ENCODE data around the gene GABPB1.

GABPB1 gene

GRCh38 chr15:50344006-50344464 is 11.0 kb downstream of the GABPB1 start:
- no peak overlapping the region for H2AFZ ChIP-seq (ENCODE audit: low read length)
- no peak for DNase-seq
- H3K79me2 ChIP-seq (ENCODE audit: low read length), result peaks cover 83% of the 10 kb centered on the region
- H3F3A ChIP-seq (ENCODE audit: insufficient read depth, low read length), result no peaks in the 10 kb centered on the region
- no peaks in the 10 kb centered on the region for H3K9me2 ChIP-seq (replicated peaks; ENCODE audit: insufficient read depth, low read length)
- no peaks in the 10 kb centered on the region for H3K9me3 ChIP-seq (replicated peaks; ENCODE audit: insufficient read depth, low read length)
- no peak overlapping the region for H3K4me2 ChIP-seq (ENCODE audit: low read depth, low read length)
- no peak overlapping the region for H3K27ac ChIP-seq (ENCODE audit: low read length)
- H3K9ac ChIP-seq (ENCODE audit: low read length), result no peak overlapping the region
- H3K27me3 ChIP-seq (replicated peaks; ENCODE audit: insufficient read depth, low read length), result no peaks in the 10 kb centered on the region
- no peaks in the 10 kb centered on the region; the same call in 1 of the 2 replicates for H3K36me3 ChIP-seq (replicated peaks; ENCODE audit: insufficient read depth, low read length)
- H4K20me1 ChIP-seq (ENCODE audit: insufficient read depth, low read length), result no peaks in the 10 kb centered on the region
- TF ChIP-seq CTCF (IDR thresholded peaks at IDR 0.05; ENCODE audit: low read length), result no peak
- TF ChIP-seq EZH2phosphoT487 (IDR thresholded peaks at IDR 0.05; ENCODE audit: low read length), result no peak
- TF ChIP-seq EZH2 (optimal IDR thresholded peaks at IDR 0.05; ENCODE audit: low read depth, low read length), result no peak
- H3K4me3 ChIP-seq (ENCODE audit: low read length), result no peak overlapping the region
- no peaks in the 10 kb centered on the region for H3K4me1 ChIP-seq (ENCODE audit: low read length)

GRCh38 chr15:50341616-50342136 is 13.3 kb downstream of the GABPB1 start:
- TF ChIP-seq EZH2 (optimal IDR thresholded peaks at IDR 0.05; ENCODE audit: low read depth, low read length) (no peak), EZH2phosphoT487 (IDR thresholded peaks at IDR 0.05; ENCODE audit: low read length) (no peak), CTCF (IDR thresholded peaks at IDR 0.05; ENCODE audit: low read length) (no peak)
- Histone ChIP-seq H3K79me2 (ENCODE audit: low read length) (peaks cover 75% of the 10 kb centered on the region), H3K9me3 (replicated peaks; ENCODE audit: insufficient read depth, low read length) (no peaks in the 10 kb centered on the region), H3K4me2 (ENCODE audit: low read depth, low read length) (no peak overlapping the region), H4K20me1 (ENCODE audit: insufficient read depth, low read length) (no peaks in the 10 kb centered on the region), H3K27ac (ENCODE audit: low read length) (no peak overlapping the region), H3K9ac (ENCODE audit: low read length) (no peak overlapping the region), H3K36me3 (replicated peaks; ENCODE audit: insufficient read depth, low read length) (no peaks in the 10 kb centered on the region), H2AFZ (ENCODE audit: low read length) (no peak overlapping the region), H3F3A (ENCODE audit: insufficient read depth, low read length) (no peaks in the 10 kb centered on the region), H3K4me1 (ENCODE audit: low read length) (no peaks in the 10 kb centered on the region), H3K4me3 (ENCODE audit: low read length) (no peak overlapping the region), H3K9me2 (replicated peaks; ENCODE audit: insufficient read depth, low read length) (no peaks in the 10 kb centered on the region), H3K27me3 (replicated peaks; ENCODE audit: insufficient read depth, low read length) (no peaks in the 10 kb centered on the region)
- DNase-seq, result no peak

- no peak overlapping the region for H3K9ac ChIP-seq (ENCODE audit: low read length)
- no peaks in the 10 kb centered on the region for H3K36me3 ChIP-seq (replicated peaks; ENCODE audit: insufficient read depth, low read length)
- H3K27ac ChIP-seq (ENCODE audit: low read length), result no peak overlapping the region
- H3K4me2 ChIP-seq (ENCODE audit: low read depth, low read length), result no peak overlapping the region
- H3K4me3 ChIP-seq (ENCODE audit: low read length), result no peak overlapping the region
- H3K4me1 ChIP-seq (ENCODE audit: low read length), result no peaks in the 10 kb centered on the region
- H4K20me1 ChIP-seq (ENCODE audit: insufficient read depth, low read length), result no peaks in the 10 kb centered on the region
- TF ChIP-seq EZH2 (optimal IDR thresholded peaks at IDR 0.05; ENCODE audit: low read depth, low read length) (no peak), CTCF (IDR thresholded peaks at IDR 0.05; ENCODE audit: low read length) (no peak), EZH2phosphoT487 (IDR thresholded peaks at IDR 0.05; ENCODE audit: low read length) (no peak)
- H3K79me2 ChIP-seq (ENCODE audit: low read length), result peaks cover 66% of the 10 kb centered on the region
- no peak overlapping the region for H2AFZ ChIP-seq (ENCODE audit: low read length)
- no peaks in the 10 kb centered on the region for H3K9me3 ChIP-seq (replicated peaks; ENCODE audit: insufficient read depth, low read length)
- H3K27me3 ChIP-seq (replicated peaks; ENCODE audit: insufficient read depth, low read length), result no peaks in the 10 kb centered on the region
- H3K9me2 ChIP-seq (replicated peaks; ENCODE audit: insufficient read depth, low read length), result no peaks in the 10 kb centered on the region
- no peak for DNase-seq
- no peaks in the 10 kb centered on the region for H3F3A ChIP-seq (ENCODE audit: insufficient read depth, low read length)
These were observed 14.6 kb downstream of the GABPB1 start for GRCh38 chr15:50340416-50340815.
